HEK293T (cell line): ENCODE results near the gene ZNF644.
"Not testable (repeated sequence)": the region's sequence is repeated elsewhere in the genome, so short reads cannot be mapped to it uniquely, and the experiment has no call there.

Experiments
- BHLHE40 ChIP-seq: fragments of 450-650 bp; IDR thresholded peaks from 2 replicates; pipeline ENCODE4 v1.6.1; 2016; ENCODE audit warnings: mild to moderate bottlenecking, moderate library complexity, borderline replicate concordance
- FOXA1 ChIP-seq: fragments of 450-650 bp; IDR thresholded peaks from 2 replicates; pipeline ENCODE4 v1.6.1; 2016; ENCODE audit warnings: mild to moderate bottlenecking
- FOXM1 ChIP-seq: fragments of 450-650 bp; IDR thresholded peaks from 2 replicates; pipeline ENCODE4 v1.6.1; 2017; ENCODE audit warnings: mild to moderate bottlenecking, borderline replicate concordance
- NFRKB ChIP-seq: fragments of 450-650 bp; IDR thresholded peaks from 2 replicates; pipeline ENCODE4 v1.6.1; 2016; ENCODE audit warnings: mild to moderate bottlenecking, moderate library complexity
- SP1 ChIP-seq: fragments of 450-650 bp; IDR thresholded peaks from 2 replicates; pipeline ENCODE4 v1.6.1; 2017
- SUZ12 ChIP-seq: fragments of 450-650 bp; IDR thresholded peaks from 2 replicates; pipeline ENCODE4 v1.6.1; 2016; ENCODE audit warnings: mild to moderate bottlenecking

DNA sequence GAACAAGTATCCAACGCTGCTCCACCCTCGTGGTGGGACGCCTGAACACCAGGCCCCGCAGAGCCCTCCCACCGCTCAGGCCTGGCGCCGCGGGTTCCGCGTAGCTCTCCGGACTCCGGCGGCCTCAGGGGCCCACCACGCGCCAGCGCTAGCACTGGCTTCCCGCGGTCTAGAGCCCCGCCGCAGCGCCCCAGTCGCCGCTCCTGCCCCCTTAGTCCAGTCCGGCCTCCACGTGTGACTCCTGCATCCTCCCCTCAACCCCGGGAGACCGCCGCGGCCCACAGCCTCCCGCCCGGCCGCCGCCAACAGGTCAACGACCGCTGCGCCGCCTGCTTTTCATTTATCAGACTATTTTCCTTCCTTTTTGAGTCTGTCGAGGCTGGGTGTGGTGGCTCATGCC is 128.2 kb downstream of the ZNF644 start:
- not testable (repeated sequence) for TF ChIP-seq BHLHE40, NFRKB, FOXA1, SP1, FOXM1, SUZ12
